HG03460 (cell line): ENCODE measurements around the gene CDH23.

Experiments
- ATAC-seq: cut with Tn5 transposase; IDR thresholded peaks from one replicate; pipeline ENCODE4 v1.9.1; 2021; ENCODE audit not compliant: unreplicated experiment

The CDH23 gene

GRCh38 chr10:71695502-71696476 is 299.1 kb downstream of the CDH23 start:
- ATAC-seq, result no peak

GRCh38 chr10:71696628-71697326 is 300.1 kb downstream of the CDH23 start:
- ATAC-seq, result no peak

GRCh38 chr10:71697938-71698709 is 301.4 kb downstream of the CDH23 start:
- no peak for ATAC-seq

- ATAC-seq, result no peak
These were observed 302.0 kb downstream of the CDH23 start for GRCh38 chr10:71698737-71699136.

- no peak for ATAC-seq
These were observed 304.1 kb downstream of the CDH23 start for GRCh38 chr10:71700731-71701368.

- ATAC-seq, result no peak
These were observed 304.9 kb downstream of the CDH23 start for GRCh38 chr10:71701496-71702132.

- ATAC-seq, result no peak
These were observed 306.9 kb downstream of the CDH23 start for GRCh38 chr10:71703577-71703976.

- ATAC-seq, result no peak
These were observed 308.1 kb downstream of the CDH23 start for GRCh38 chr10:71704816-71705215.

GRCh38 chr10:71705582-71705981 is 308.9 kb downstream of the CDH23 start:
- no peak for ATAC-seq

- ATAC-seq, result no peak
These were observed 309.7 kb downstream of the CDH23 start for GRCh38 chr10:71706216-71707121.

- ATAC-seq, result no peak
These were observed 310.6 kb downstream of the CDH23 start for GRCh38 chr10:71707240-71707789.

- no peak for ATAC-seq
These were observed 311.6 kb downstream of the CDH23 start for GRCh38 chr10:71708301-71708703.

- ATAC-seq, result no peak
These were observed 312.5 kb downstream of the CDH23 start for GRCh38 chr10:71708897-71709882.

- no peak for ATAC-seq
These were observed 313.8 kb downstream of the CDH23 start for GRCh38 chr10:71710519-71710918.

- ATAC-seq, result no peak
These were observed 314.4 kb downstream of the CDH23 start for GRCh38 chr10:71711052-71711623.

GRCh38 chr10:71712170-71712569 is 315.4 kb downstream of the CDH23 start:
- no peak for ATAC-seq

- no peak for ATAC-seq
These were observed 315.9 kb downstream of the CDH23 start for GRCh38 chr10:71712572-71713134.
